Neural crest cell (in vitro differentiated cells): ENCODE data around the gene ZNF493. TPM values are rescaled to one million over a fixed set of nuclear protein-coding genes. Genes with fewer than 3 reads are reported as not detected.

ENCODE experiments used
- DNase-seq: peaks from one replicate; pipeline ENCODE4 v3.0.0; 2021; ENCODE audit warnings: low read depth, mixed read lengths, low spot score
- H3K27ac Mint-ChIP-seq: one replicate; pipeline ENCODE4 v1.8.0; 2021; ENCODE audit warnings: mild to moderate bottlenecking, mixed read lengths; ENCODE audit not compliant: unreplicated experiment
- H3K27me3 Mint-ChIP-seq: 2 replicates; pipeline ENCODE4 v1.8.0; 2021; ENCODE audit warnings: low read depth, mild to moderate bottlenecking, mixed read lengths
- H3K36me3 Mint-ChIP-seq: 2 replicates; pipeline ENCODE4 v1.8.0; 2021; ENCODE audit warnings: low read depth, mild to moderate bottlenecking, mixed read lengths
- H3K4me1 Mint-ChIP-seq: 2 replicates; pipeline ENCODE4 v1.8.0; 2021; ENCODE audit warnings: mixed read lengths
- H3K4me3 Mint-ChIP-seq: one replicate; pipeline ENCODE4 v1.8.0; 2021; ENCODE audit warnings: mild to moderate bottlenecking, mixed read lengths
- H3K9me3 Mint-ChIP-seq: 2 replicates; pipeline ENCODE4 v1.8.0; 2021; ENCODE audit warnings: mixed read lengths
- total RNA-seq: library from RNA; stranded (reverse); gene quantifications from 2 replicates; pipeline ENCODE4 v1.2.1, GENCODE V29; 2021
- TF ChIP-seq, protein P1 (sequence below): fragments of 200-600 bp; sonication (generic); conservative IDR thresholded peaks from 2 replicates; pipeline ENCODE4 v1.5.0; 2021; ENCODE audit warnings: antibody characterized with exemption, mild to moderate bottlenecking

Gene ZNF493
- total RNA-seq, 1 donor from 2014 or later, result 22.3 TPM

DNA sequence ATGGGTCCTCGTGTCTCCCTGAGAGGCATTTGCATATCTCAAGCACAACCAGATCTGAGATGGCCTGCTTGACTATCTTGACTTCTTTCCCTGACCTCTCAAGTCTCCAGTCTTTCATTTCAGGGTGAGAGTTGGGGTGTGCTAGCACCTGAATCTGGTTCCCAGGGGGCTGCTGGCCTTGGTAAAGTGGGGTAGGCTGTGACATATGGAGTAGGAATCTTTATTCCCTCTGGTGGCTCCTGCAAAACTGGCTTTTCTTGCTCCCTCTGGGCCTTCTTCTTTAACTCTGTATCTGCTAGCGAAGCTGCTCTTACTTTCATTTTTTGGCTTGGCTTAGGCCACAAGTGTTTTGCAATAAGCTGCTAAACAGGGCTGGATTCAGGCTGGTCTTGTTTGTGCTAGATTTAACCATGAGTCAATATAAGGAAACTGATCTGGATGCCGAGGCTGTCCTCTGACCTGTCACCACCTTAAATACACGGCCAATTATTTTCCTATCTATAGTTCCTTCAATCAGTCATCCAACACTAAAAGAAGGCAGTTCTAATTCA is 42.3 kb downstream of the ZNF493 start:
- TF ChIP-seq, protein P1, sequence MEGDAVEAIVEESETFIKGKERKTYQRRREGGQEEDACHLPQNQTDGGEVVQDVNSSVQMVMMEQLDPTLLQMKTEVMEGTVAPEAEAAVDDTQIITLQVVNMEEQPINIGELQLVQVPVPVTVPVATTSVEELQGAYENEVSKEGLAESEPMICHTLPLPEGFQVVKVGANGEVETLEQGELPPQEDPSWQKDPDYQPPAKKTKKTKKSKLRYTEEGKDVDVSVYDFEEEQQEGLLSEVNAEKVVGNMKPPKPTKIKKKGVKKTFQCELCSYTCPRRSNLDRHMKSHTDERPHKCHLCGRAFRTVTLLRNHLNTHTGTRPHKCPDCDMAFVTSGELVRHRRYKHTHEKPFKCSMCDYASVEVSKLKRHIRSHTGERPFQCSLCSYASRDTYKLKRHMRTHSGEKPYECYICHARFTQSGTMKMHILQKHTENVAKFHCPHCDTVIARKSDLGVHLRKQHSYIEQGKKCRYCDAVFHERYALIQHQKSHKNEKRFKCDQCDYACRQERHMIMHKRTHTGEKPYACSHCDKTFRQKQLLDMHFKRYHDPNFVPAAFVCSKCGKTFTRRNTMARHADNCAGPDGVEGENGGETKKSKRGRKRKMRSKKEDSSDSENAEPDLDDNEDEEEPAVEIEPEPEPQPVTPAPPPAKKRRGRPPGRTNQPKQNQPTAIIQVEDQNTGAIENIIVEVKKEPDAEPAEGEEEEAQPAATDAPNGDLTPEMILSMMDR, result no peak
- H3K4me1 Mint-ChIP-seq, result no peaks in the 10 kb centered on the region
- no peak overlapping the region for H3K27ac Mint-ChIP-seq
- H3K9me3 Mint-ChIP-seq, result peaks cover 11% of the 10 kb centered on the region
- no peaks in the 10 kb centered on the region for H3K27me3 Mint-ChIP-seq
- H3K4me3 Mint-ChIP-seq, result no peak overlapping the region
- DNase-seq, result no peak
- H3K36me3 Mint-ChIP-seq, result peaks cover 31% of the 10 kb centered on the region

DNA sequence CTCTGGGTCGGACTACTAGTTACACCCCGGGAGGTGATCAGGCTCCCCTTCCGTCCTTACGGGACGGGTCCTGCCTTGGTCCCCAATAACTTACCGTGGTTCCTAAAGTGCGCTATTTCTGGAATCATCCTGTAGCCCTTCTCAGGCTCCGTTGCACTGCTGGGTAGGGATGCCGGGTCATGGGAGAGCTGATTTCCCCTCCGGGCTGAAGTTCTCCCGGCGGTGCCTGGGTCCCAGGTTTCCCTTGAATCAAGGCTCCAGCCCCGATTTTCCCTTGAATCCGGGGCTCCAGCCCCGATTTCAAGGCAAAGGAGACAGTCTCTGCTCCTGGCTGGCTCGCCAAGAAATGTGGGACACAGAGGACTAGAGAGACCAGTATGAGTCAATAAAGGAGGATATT is 43.4 kb downstream of the ZNF493 start:
- Mint-ChIP-seq H3K36me3 (peaks cover 36% of the 10 kb centered on the region), H3K27me3 (no peaks in the 10 kb centered on the region), H3K4me1 (no peaks in the 10 kb centered on the region), H3K9me3 (peaks cover 11% of the 10 kb centered on the region), H3K27ac (no peak overlapping the region), H3K4me3 (no peak overlapping the region)
- TF ChIP-seq, protein P1, result no peak
- no peak for DNase-seq

DNA sequence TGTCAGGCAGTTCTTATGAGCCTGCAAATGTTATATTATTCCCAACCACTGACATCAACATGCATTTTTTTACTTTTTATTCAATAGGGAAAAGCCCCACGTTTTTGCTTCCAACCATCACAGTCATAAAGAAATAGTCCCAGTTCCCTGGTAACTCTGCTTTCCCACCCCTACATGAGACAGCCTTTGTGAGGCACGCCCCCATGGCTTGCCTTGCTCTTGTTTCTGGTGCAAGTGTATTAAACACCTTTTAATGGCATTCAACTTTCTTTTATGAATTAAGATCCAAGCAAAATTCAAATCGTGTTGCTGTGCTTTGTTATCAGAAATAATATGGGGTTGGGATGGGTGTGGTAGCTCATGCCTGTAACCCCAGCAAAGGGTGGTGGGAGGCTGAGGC is 54.3 kb downstream of the ZNF493 start:
- no peak for DNase-seq
- H3K9me3 Mint-ChIP-seq, result peaks cover 17% of the 10 kb centered on the region
- no peak overlapping the region for H3K27ac Mint-ChIP-seq
- no peak overlapping the region for H3K4me3 Mint-ChIP-seq
- peaks cover 60% of the 10 kb centered on the region for H3K36me3 Mint-ChIP-seq
- no peaks in the 10 kb centered on the region for H3K4me1 Mint-ChIP-seq
- no peaks in the 10 kb centered on the region for H3K27me3 Mint-ChIP-seq
- TF ChIP-seq, protein P1, result no peak

DNA sequence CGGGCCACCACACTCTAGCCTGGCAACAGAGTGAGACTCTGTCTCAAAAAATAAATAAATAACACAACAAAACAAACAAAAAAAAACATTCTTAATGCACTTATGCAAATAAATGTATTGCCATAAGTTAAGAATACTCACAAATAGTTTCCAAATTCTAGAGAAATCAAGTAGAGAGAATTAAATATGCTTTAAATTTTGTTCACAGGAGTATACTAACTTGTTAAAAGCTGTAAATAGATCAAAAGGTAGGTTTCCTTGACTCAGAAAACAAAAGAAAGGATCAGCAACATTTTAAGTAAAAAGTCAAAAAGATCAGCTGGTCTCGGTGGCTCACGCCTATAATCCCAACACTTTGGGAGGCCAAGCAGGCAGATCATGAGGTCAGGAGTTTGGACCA is 58.0 kb downstream of the ZNF493 start:
- H3K27me3 Mint-ChIP-seq, result no peaks in the 10 kb centered on the region
- H3K9me3 Mint-ChIP-seq, result peaks cover 7% of the 10 kb centered on the region
- peaks cover 42% of the 10 kb centered on the region for H3K36me3 Mint-ChIP-seq
- H3K4me1 Mint-ChIP-seq, result no peaks in the 10 kb centered on the region
- TF ChIP-seq, protein P1, result no peak
- H3K4me3 Mint-ChIP-seq, result no peak overlapping the region
- H3K27ac Mint-ChIP-seq, result no peak overlapping the region
- DNase-seq, result no peak

DNA sequence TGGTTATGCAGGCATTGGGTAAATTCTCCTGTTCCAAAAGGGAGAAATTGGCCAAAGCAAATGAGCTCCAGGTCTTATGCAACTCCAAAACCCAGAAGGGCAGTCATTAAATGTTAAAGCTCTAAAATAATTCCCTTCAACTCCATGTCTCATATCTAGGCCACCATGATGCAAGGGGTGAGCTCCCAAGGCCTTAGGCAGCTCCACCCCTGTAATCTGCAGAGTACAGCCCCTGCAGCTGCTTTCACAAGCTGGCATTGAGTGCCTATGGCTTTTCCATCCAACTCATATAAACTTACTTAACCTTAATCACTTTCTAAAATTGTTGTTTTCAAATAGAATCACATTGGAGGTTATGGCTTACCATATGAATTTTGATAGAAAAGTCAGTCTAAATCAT is 63.8 kb downstream of the ZNF493 start:
- no peak overlapping the region for H3K27ac Mint-ChIP-seq
- H3K36me3 Mint-ChIP-seq, result peaks cover 33% of the 10 kb centered on the region
- peaks cover 13% of the 10 kb centered on the region for H3K9me3 Mint-ChIP-seq
- TF ChIP-seq, protein P1, result no peak
- H3K27me3 Mint-ChIP-seq, result peaks cover 3% of the 10 kb centered on the region
- peak overlapping the region; percentile 18 for H3K4me3 Mint-ChIP-seq
- DNase-seq, result no peak
- peaks cover 18% of the 10 kb centered on the region for H3K4me1 Mint-ChIP-seq
